Activated CD4-positive, alpha-beta T cell treated with anti-CD3 and anti-CD28 coated beads for 48 hours (primary cell): ENCODE results near the gene NLGN1.
"Not testable (repeated sequence)": the region's sequence is repeated elsewhere in the genome, so short reads cannot be mapped to it uniquely, and the experiment has no call there.

Experiments used
- DNase-seq: peaks from one replicate; pipeline ENCODE4 v3.0.0-alpha.2; 2020

NLGN1 gene

GRCh38 chr3:173397161-173398110 lies at the start of gene NLGN1:
TSS of gene NLGN1 (plus strand) at chr3:173397744.
- peak; percentile 12 for DNase-seq

- no peak for DNase-seq
Measured at GRCh38 chr3:173351886-173352285, 45.7 kb upstream of the NLGN1 start.

- not testable (repeated sequence) for DNase-seq
Measured at GRCh38 chr3:173353137-173353536, 44.4 kb upstream of the NLGN1 start.

GRCh38 chr3:173354124-173354523 lies 43.4 kb upstream of the NLGN1 start:
- no peak for DNase-seq

DNA sequence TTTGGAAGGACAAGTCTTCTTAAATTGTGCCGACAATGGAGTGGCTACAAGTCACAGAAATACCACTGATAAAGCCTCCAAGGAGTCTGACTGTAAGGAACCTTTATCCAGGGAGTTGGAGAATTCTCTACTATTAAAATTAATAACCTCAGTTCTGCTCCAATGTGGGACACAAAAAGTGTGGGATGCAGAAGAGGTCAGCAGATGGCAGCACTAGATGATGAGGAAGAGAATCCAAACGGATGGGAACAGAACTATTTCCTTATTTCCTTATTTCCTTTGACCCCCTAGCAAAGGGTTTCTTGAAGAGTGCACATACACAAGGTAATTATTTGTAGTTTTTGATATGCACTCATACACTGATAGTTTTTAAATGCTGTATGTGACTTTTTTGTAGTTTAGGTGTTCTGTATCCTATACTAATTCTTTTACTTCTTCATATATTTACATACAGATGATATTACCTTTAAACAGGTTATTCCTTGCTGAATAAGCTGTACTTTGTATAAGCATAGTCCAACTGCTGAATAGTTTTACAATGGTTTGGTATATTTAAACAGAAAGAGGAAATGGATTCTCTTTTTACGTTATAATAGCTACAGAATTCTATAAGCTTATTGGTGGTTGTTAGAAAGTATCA lies 25.6 kb upstream of the NLGN1 start:
- no peak for DNase-seq

DNA sequence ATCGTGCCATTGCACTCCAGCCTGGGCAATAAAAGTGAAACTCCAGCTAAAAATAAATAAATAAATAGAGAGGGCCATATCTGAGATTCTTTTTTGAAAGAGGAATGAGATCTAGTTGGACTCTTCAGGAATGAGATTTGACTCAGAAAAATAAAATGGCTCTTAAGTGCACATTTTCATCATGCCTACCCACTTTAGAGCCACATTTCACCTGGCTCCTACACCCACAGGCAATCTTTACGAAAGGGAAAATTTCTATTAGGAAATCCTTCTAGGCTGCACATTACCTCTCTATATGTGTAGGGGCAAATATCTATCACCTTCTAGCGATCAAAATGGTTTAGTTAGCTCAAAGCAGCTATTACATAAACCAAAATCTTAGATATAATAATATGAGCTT lies 16.9 kb upstream of the NLGN1 start:
- no peak for DNase-seq

GRCh38 chr3:173381936-173382335 lies 15.6 kb upstream of the NLGN1 start:
- not testable (repeated sequence) for DNase-seq

DNA sequence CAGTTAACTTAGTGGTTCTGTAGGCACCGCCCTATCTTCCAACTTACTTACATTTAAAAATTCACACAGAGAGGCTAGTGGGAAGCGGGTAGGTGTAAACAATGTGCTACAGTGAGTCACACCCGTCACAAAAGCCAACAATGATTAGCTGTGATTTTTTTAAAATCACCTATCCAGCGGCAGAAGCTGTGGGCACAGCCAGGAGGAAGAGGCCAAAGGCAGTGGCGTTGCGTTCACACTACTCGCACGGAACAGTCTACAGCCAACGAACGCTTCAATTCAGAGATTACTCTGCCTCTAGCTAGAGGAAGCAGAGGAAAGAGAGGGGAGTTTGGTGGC lies 2.5 kb upstream of the NLGN1 start:
- no peak for DNase-seq

DNA sequence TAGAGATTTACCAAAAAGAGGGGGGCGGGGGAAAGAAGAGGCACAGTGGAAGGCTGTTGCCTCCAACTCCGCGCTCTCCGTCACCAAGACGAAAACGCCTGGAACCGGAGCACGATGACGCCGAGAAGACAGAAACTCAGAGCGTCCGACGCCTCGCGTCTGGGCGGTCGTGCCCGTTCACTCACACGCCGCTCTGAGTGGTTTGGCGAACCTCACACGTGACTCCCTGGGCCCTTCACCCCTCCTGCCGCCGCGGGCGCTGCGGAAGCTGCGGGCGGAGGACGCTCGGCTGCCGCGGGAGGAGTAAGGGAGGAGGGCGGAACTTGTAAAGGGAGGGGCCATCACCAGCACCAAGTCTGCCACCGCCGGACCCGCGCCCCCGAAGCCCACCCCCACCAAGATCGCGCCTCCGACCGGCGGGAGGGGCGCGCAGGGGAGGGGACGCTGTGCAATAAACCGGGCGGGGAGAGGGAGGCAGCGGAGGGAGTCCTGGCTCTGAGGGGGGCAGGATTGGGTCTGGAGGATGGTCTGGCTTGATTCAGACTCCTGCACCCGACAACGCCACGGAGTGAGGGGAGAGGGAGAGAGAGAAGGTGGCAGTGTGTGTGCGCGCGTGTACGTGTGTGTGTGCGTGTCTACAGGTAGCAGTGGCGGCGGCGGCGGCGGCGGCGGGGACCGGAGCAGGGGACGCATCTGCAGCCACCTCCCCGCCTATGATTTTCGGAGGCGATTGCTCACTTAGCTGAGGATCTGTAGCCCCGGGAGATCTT lies 1.9 kb upstream of the NLGN1 start:
- DNase-seq: peak; percentile 65

GRCh38 chr3:173396191-173397041 lies 1.1 kb upstream of the NLGN1 start:
- no peak for DNase-seq

DNA sequence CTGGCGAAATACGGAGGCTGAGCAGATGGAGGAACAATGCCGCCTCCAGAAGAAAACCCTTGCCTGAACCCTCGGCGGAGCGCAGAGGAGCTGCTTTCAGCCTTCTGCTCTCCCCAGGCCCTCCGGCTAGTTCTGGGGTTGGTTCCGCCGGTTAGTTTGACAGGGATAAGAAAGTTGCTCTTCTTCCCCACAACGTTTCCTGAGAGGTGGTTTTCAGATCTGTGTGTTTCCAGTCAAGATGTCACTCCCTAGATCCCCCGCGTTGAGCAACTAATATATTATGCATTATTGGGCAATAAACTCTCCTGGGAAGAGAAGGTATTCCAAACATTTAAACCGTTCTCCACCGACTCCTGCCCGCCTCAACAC lies 551 bp downstream of the NLGN1 start:
- no peak for DNase-seq

DNA sequence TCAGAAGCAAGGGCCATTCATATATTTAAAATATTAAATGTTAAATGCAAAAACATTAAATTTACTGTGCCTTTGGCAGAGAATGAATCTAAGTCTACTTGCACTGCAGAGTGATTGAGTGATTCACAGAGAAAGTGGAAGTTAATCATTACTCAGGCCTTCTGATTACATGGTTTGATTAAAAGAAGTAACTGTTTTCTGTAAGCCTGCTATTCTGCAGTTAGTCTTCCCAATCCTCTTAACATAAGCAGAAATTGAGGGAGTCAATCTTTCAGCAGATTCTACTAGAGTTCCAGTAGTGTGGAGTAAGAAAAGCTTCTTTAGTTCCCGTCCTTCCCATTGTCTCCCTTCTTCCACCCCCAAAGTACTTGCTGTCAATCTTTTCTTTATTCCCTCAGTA lies 1.5 kb downstream of the NLGN1 start:
- no peak for DNase-seq

- DNase-seq: no peak
Measured at GRCh38 chr3:173401369-173401768, 3.8 kb downstream of the NLGN1 start.

GRCh38 chr3:173402656-173403055 lies 5.1 kb downstream of the NLGN1 start:
- DNase-seq: no peak

- no peak for DNase-seq
Measured at GRCh38 chr3:173403376-173403775, 5.8 kb downstream of the NLGN1 start.

GRCh38 chr3:173404156-173404555 lies 6.6 kb downstream of the NLGN1 start:
- DNase-seq: no peak

DNA sequence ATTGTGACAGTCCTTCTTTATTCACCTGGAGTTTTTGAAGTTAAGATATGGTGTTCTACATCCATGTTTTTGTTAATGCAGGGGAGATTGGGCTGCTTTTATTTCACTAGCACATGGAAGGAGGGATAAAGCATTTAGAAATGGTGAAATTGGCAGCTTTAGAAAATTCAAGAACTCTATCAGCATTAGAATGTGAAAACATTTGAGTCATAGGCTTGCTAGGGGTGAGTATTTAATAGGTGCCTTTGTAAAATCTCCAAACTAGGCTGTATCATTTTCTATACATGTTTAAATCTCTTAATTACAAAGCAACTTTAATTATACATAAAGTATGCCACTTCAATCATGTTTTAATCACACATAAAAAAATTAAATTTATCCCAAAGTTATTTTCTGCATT lies 12.9 kb downstream of the NLGN1 start:
- no peak for DNase-seq

DNA sequence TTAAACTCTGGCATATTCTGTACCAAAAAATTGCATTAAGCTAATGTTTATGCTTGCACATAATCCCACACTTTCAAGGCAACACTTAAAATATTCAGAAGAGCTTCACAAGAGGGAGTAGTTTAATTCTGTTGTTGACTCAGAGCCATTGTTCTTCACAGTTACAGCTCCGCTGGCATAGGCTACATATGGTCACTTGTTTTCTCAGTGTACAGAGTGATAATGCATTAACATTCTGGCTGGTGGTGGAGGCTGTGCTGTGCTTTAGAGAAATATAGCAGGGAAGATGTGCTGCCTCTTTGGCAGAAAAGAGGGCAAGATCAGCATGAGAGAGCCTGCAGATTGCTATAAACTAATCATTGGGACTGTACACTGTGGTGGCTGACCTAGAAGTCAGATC lies 13.3 kb downstream of the NLGN1 start:
- no peak for DNase-seq

- no peak for DNase-seq
Measured at GRCh38 chr3:173411375-173411973, 13.9 kb downstream of the NLGN1 start.

GRCh38 chr3:173416070-173416469 lies 18.5 kb downstream of the NLGN1 start:
- DNase-seq: no peak

GRCh38 chr3:173429076-173429475 lies 31.5 kb downstream of the NLGN1 start:
- DNase-seq: no peak

DNA sequence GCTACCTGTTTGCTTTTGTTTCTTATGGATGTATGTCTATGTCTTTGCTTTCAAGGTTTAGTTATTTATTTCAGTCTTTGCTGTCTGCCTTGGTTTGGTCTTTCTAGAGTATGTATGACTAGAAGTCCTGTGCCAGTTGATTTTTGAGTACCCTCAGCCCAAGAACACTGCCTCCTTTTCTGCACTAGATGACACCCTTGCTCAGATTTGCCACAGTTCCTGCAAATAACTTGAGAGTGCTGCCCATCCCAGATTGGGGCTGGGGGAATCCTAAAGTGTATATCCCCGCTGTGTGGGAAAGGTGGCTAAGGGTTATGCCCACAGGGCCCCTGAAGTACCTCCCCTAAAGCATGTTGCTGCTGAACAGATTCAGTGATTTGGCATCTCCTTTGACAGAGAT lies 32.0 kb downstream of the NLGN1 start:
- DNase-seq: no peak
